Neural progenitor cell (in vitro differentiated cells): Measurements from ENCODE around the gene TGFB2.

Experiments
- CTCF ChIP-seq: fragments of 200-600 bp; sonication (generic); IDR thresholded peaks from 2 replicates; pipeline ENCODE4 v1.5.1; 2017; ENCODE audit warnings: antibody characterized with exemption, mild to moderate bottlenecking
- EZH2phosphoT487 ChIP-seq: fragments of 200-600 bp; sonication (generic); IDR thresholded peaks from 2 replicates; pipeline ENCODE4 v1.6.1; 2017; ENCODE audit warnings: antibody characterized with exemption

- TF ChIP-seq CTCF (no peak), EZH2phosphoT487 (no peak)
These were observed 129.0 kb downstream of the TGFB2 start for GRCh38 chr1:218474128-218474527.
